Measurements from ENCODE around the gene NDUFB8.

The NDUFB8 gene

GRCh38 chr10:100515612-100516011 is 14.1 kb downstream of the NDUFB8 start:
- ChIA-PET POLR2A (no interaction called here), CTCF (interaction anchor here (0.7 to 5.2 kb wide), 5 partner anchors 10 to 122 kb away, joined by 3 to 34 read pairs (median 4); no protein-coding TSS in a partner anchor)
- Histone ChIP-seq H3K4me3 (ENCODE audit: low read depth, low read length) (no peak overlapping the region), H3K4me1 (ENCODE audit: control insufficient read depth, insufficient read depth, low read length) (no peaks in the 10 kb centered on the region), H3K9me3 (ENCODE audit: control insufficient read depth, insufficient read depth, low read depth, low read length) (no peaks in the 10 kb centered on the region), H3K36me3 (ENCODE audit: control insufficient read depth in 2 of 2, insufficient read depth in 1 of 2, low read length in 2 of 2) (peaks cover 0 to 26% of the 10 kb centered on the region in 2 experiments; a peak in 2 of 3 replicates), H3K27ac (ENCODE audit: extremely low read depth, low read depth, low read length) (no peak overlapping the region)
- TF ChIP-seq ZBTB21 (tag by site-specific recombination; IDR thresholded peaks at IDR 0.05) (no peak), ZNF2 (tag by site-specific recombination; IDR thresholded peaks at IDR 0.05) (no peak), ZNF704 (tag by site-specific recombination; IDR thresholded peaks at IDR 0.05) (no peak), PRDM4 (tag by site-specific recombination; IDR thresholded peaks at IDR 0.05) (no peak), ZNF416 (tag by site-specific recombination; IDR thresholded peaks at IDR 0.05) (no peak), ZBTB6 (tag by site-specific recombination; IDR thresholded peaks at IDR 0.05) (no peak), BCL11B (tag by site-specific recombination; IDR thresholded peaks at IDR 0.05; ENCODE audit: low read depth) (no peak)

- CTCF ChIA-PET = interaction anchor here (0.6 to 8.8 kb wide), 15 partner anchors 7 to 368 kb away, joined by 3 to 97 read pairs (median 8); no protein-coding TSS in a partner anchor
- H3K27ac ChIP-seq (ENCODE audit: extremely low read depth, low read depth, low read length) = no peak overlapping the region
- no peaks in the 10 kb centered on the region for H3K4me1 ChIP-seq (ENCODE audit: control insufficient read depth, insufficient read depth, low read length)
- no peak for TF ChIP-seq RBAK (tag by site-specific recombination; IDR thresholded peaks at IDR 0.05)
- no peak for TF ChIP-seq ZNF239 (tag by site-specific recombination; IDR thresholded peaks at IDR 0.05)
- no peak for TF ChIP-seq PRDM10 (tag by site-specific recombination; IDR thresholded peaks at IDR 0.05)
- POLR2A ChIA-PET = interaction anchor here (0.9 kb wide), 1 partner anchor 164 kb away, joined by 6 read pairs; the partner anchor contains the start of gene SCD
- no peak overlapping the region for H3K4me3 ChIP-seq (ENCODE audit: low read depth, low read length)
- H3K9me3 ChIP-seq (ENCODE audit: control insufficient read depth, insufficient read depth, low read depth, low read length) = no peaks in the 10 kb centered on the region
- H3K36me3 ChIP-seq (ENCODE audit: control insufficient read depth in 2 of 2, insufficient read depth in 1 of 2, low read length in 2 of 2) = peaks cover 0 to 47% of the 10 kb centered on the region in 2 experiments; a peak in 2 of 3 replicates
Observed at GRCh38 chr10:100510533-100511308, 18.9 kb downstream of the NDUFB8 start.
